ENCODE measurements around the gene MBOAT2. TPM values are rescaled to one million over a fixed set of nuclear protein-coding genes. Genes with fewer than 3 reads are reported as not detected.

Gene MBOAT2
- total RNA-seq, 1 experiment from 2014 or later = 65.1 TPM

- Histone ChIP-seq H3K4me1 (ENCODE audit: insufficient read depth, low read length, poor library complexity, severe bottlenecking) (peaks cover 10% of the 10 kb centered on the region), H3K36me3 (ENCODE audit: insufficient read depth, low read length, poor library complexity, severe bottlenecking) (no peaks in the 10 kb centered on the region), H3K9me3 (ENCODE audit: low read depth, low read length, poor library complexity, severe bottlenecking) (no peaks in the 10 kb centered on the region), H3K4me3 (ENCODE audit: low read depth, low read length, poor library complexity, severe bottlenecking) (no peak overlapping the region), H3K27me3 (replicated peaks; ENCODE audit: insufficient read depth, low read depth, low read length, poor library complexity) (no peaks in the 10 kb centered on the region), H3K27ac (ENCODE audit: low read depth, low read length, poor library complexity, severe bottlenecking) (no peak overlapping the region)
- no TSS peak for BruUV-seq (replicated peaks)
- intact Hi-C loops (cut with micrococcal nuclease; ENCODE audit: unreplicated experiment) = no loop called here
- CTCF ChIA-PET = no interaction called here
- no peak for DNase-seq (ENCODE audit: low spot score)
- TF ChIP-seq, protein P1, sequence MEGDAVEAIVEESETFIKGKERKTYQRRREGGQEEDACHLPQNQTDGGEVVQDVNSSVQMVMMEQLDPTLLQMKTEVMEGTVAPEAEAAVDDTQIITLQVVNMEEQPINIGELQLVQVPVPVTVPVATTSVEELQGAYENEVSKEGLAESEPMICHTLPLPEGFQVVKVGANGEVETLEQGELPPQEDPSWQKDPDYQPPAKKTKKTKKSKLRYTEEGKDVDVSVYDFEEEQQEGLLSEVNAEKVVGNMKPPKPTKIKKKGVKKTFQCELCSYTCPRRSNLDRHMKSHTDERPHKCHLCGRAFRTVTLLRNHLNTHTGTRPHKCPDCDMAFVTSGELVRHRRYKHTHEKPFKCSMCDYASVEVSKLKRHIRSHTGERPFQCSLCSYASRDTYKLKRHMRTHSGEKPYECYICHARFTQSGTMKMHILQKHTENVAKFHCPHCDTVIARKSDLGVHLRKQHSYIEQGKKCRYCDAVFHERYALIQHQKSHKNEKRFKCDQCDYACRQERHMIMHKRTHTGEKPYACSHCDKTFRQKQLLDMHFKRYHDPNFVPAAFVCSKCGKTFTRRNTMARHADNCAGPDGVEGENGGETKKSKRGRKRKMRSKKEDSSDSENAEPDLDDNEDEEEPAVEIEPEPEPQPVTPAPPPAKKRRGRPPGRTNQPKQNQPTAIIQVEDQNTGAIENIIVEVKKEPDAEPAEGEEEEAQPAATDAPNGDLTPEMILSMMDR (conservative IDR thresholded peaks at IDR 0.05; ENCODE audit: low read depth, low read length) = no peak
- TF ChIP-seq EZH2 (IDR thresholded peaks at IDR 0.05; ENCODE audit: borderline replicate concordance, low read depth, low read length, poor library complexity, severe bottlenecking) = no peak
- POLR2A ChIA-PET (ENCODE audit: low non-redundant PET) = no interaction called here
These were observed 168.2 kb downstream of the MBOAT2 start for GRCh38 chr2:8835279-8835678.

DNA sequence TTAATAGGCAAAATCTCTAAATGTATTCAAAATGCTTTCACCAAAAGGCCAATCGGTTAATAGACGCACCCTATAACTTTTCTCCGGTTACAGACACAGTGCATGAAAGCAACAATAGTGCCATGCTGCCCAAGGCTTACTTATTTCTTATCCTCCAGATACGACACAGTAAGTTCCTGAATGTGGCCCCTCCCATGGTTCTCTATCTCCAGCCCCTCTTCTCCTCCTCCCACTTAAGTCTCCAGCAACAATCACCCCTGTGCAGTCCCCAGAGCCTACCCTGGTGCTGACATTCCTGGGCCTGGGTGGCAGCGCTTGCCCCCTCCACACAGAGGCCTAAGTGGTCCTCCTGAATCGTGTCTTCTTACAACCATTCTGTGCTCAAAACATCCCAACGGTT lies 169.6 kb downstream of the MBOAT2 start:
- BruUV-seq (replicated peaks) = no TSS peak
- Histone ChIP-seq H3K4me3 (ENCODE audit: low read depth, low read length, poor library complexity, severe bottlenecking) (no peak overlapping the region), H3K27me3 (replicated peaks; ENCODE audit: insufficient read depth, low read depth, low read length, poor library complexity) (no peaks in the 10 kb centered on the region), H3K4me1 (ENCODE audit: insufficient read depth, low read length, poor library complexity, severe bottlenecking) (peaks cover 10% of the 10 kb centered on the region), H3K36me3 (ENCODE audit: insufficient read depth, low read length, poor library complexity, severe bottlenecking) (no peaks in the 10 kb centered on the region), H3K27ac (ENCODE audit: low read depth, low read length, poor library complexity, severe bottlenecking) (no peak overlapping the region), H3K9me3 (ENCODE audit: low read depth, low read length, poor library complexity, severe bottlenecking) (no peaks in the 10 kb centered on the region)
- DNase-seq (ENCODE audit: low spot score) = no peak
- ChIA-PET CTCF (no interaction called here), POLR2A (ENCODE audit: low non-redundant PET) (no interaction called here)
- intact Hi-C loops (cut with micrococcal nuclease; ENCODE audit: unreplicated experiment) = no loop called here
- no peak for TF ChIP-seq EZH2 (IDR thresholded peaks at IDR 0.05; ENCODE audit: borderline replicate concordance, low read depth, low read length, poor library complexity, severe bottlenecking)
- TF ChIP-seq, protein P1 (conservative IDR thresholded peaks at IDR 0.05; ENCODE audit: low read depth, low read length) = no peak

GRCh38 chr2:8831516-8831915 lies 172.0 kb downstream of the MBOAT2 start:
- BruUV-seq (replicated peaks) = no TSS peak
- DNase-seq (ENCODE audit: low spot score) = no peak
- Histone ChIP-seq H3K4me1 (ENCODE audit: insufficient read depth, low read length, poor library complexity, severe bottlenecking) (peaks cover 5% of the 10 kb centered on the region), H3K36me3 (ENCODE audit: insufficient read depth, low read length, poor library complexity, severe bottlenecking) (no peaks in the 10 kb centered on the region), H3K4me3 (ENCODE audit: low read depth, low read length, poor library complexity, severe bottlenecking) (no peak overlapping the region), H3K27me3 (replicated peaks; ENCODE audit: insufficient read depth, low read depth, low read length, poor library complexity) (no peaks in the 10 kb centered on the region), H3K9me3 (ENCODE audit: low read depth, low read length, poor library complexity, severe bottlenecking) (no peaks in the 10 kb centered on the region), H3K27ac (ENCODE audit: low read depth, low read length, poor library complexity, severe bottlenecking) (no peak overlapping the region)
- CTCF ChIA-PET = no interaction called here
- TF ChIP-seq, protein P1 (conservative IDR thresholded peaks at IDR 0.05; ENCODE audit: low read depth, low read length) = no peak
- TF ChIP-seq EZH2 (IDR thresholded peaks at IDR 0.05; ENCODE audit: borderline replicate concordance, low read depth, low read length, poor library complexity, severe bottlenecking) = no peak
- POLR2A ChIA-PET (ENCODE audit: low non-redundant PET) = no interaction called here
- intact Hi-C loops (cut with micrococcal nuclease; ENCODE audit: unreplicated experiment) = no loop called here
